AG09319 (cell line): ENCODE results near the gene TIMM10.
"Not testable (repeated sequence)": the region's sequence is repeated elsewhere in the genome, so short reads cannot be mapped to it uniquely, and the experiment has no call there.

Experiments used
- DNase-seq: peaks from one replicate; pipeline ENCODE4 v3.0.0-alpha.2; 2010; ENCODE audit warnings: low read depth; ENCODE audit errors: extremely low read depth
- TF ChIP-seq, protein P1 (sequence below): IDR thresholded peaks from 2 replicates; pipeline ENCODE4 v1.5.1; 2011; ENCODE audit warnings: low read depth, mild to moderate bottlenecking, inconsistent platforms, low read length, moderate library complexity

TIMM10 gene

DNA sequence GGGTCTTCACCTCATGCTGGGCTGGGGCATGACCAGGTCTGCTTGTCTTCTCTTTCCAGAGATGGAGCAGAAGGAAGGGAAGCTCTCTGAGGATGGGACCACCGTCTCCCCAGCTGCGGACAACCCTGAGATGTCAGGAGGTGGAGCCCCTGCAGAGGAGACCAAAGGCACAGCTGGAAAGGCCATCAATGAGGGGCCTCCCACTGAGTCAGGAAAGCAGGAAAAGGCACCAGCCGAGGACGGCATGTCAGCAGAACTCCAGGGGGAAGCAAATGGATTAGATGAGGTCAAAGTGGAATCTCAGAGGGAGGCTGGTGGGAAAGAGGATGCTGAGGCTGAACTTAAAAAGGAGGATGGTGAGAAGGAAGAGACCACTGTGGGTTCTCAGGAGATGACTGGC lies 12.0 kb upstream of the TIMM10 start:
- no peak for DNase-seq

GRCh38 chr11:57541169-57541568 lies 10.6 kb upstream of the TIMM10 start:
- DNase-seq, result no peak
- TF ChIP-seq, protein P1, sequence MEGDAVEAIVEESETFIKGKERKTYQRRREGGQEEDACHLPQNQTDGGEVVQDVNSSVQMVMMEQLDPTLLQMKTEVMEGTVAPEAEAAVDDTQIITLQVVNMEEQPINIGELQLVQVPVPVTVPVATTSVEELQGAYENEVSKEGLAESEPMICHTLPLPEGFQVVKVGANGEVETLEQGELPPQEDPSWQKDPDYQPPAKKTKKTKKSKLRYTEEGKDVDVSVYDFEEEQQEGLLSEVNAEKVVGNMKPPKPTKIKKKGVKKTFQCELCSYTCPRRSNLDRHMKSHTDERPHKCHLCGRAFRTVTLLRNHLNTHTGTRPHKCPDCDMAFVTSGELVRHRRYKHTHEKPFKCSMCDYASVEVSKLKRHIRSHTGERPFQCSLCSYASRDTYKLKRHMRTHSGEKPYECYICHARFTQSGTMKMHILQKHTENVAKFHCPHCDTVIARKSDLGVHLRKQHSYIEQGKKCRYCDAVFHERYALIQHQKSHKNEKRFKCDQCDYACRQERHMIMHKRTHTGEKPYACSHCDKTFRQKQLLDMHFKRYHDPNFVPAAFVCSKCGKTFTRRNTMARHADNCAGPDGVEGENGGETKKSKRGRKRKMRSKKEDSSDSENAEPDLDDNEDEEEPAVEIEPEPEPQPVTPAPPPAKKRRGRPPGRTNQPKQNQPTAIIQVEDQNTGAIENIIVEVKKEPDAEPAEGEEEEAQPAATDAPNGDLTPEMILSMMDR, result no peak

More for the DNA sequence above, 12.0 kb upstream of the TIMM10 start:
- TF ChIP-seq, protein P1, result no peak

DNA sequence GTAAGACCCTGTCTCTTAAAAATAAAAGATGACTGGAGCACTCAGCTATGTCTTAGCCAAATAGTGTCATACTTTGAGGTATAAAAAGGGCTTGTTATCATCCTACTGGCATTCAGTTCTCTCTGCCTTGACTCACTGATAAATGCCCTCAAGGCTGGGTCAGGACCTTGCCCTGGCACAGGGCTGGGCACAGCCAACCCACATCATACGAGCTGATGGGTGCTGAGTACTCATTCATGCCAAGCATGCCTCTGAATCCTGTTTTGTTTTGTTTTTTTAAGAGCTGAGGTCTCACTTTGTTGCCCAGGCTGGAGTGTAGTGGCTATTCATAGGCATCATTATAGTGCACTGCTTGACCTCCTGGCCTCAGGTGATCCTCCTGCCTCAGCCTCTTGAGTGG lies 8.8 kb upstream of the TIMM10 start:
- TF ChIP-seq, protein P1, result no peak
- DNase-seq, result no peak

DNA sequence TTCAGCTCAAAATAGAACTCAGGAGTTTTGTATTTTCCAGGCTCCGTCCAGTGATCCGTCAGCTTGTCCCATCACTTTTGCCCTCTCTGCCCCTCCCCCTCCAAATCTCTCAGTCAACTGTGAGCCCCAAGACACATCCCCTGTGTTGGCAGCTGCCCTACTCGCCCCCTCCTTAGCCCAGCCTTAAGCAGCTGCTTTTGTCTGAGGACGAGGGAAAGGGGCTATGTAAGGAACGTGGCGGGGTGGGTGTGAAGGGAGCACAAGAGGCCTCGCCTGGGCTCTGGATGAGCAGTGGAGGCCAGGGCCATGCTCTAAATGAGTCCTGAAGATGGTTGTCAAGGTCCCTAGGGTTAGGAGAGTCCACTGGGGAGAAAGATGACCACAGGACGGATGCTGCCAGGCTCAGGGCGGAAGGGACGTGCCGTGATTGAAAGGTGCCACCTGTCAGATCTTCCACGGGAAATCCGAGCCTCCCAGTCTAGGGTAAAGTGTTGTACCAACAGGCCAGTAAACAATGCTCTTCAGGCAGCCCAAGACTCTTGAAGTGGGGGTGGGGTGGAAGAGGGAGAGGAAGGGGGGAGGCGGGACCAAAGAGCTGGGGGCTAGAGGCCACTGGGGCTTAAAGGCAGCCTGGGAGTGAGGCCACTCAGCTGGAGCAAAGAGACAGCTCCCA lies 6.5 kb upstream of the TIMM10 start, which contains the start of gene SMTNL1:
TSS of gene SMTNL1 (plus strand) at position 649 of the 673 bp plus-strand sequence. CDS start 5,048 bp downstream, outside the sequence.
- DNase-seq, result no peak
- TF ChIP-seq, protein P1, result no peak

- not testable (repeated sequence) for DNase-seq
These were observed 3.9 kb upstream of the TIMM10 start for GRCh38 chr11:57534449-57534848.

- TF ChIP-seq, protein P1, result no peak
- DNase-seq, result no peak
These were observed 349 bp downstream of the TIMM10 start for GRCh38 chr11:57530215-57530595.

DNA sequence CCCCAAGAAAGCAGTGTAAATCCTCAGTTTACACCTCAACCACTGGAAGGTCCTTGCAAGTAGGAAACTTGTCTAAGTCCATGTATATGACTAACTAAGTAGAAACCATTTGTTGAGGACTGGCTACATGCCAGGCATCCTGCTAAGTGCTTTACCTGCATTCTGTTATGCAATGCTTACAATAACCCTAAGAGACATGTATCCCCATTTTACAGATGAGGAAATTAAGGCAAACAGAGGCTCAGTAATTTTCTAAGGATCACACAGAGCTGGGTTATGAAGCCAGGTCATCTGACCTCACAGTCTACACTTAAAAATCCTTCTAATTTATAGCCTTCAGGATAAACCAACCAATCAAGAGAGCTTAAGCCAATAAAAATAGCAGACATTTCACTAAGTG lies 1.5 kb downstream of the TIMM10 start:
- no peak for DNase-seq
- TF ChIP-seq, protein P1, result no peak
